GDM1 (cell line): ENCODE results near the gene B3GALT4.
"Not testable (repeated sequence)": the region's sequence is repeated elsewhere in the genome, so short reads cannot be mapped to it uniquely, and the experiment has no call there.

Experiments
- DNase-seq: peaks from one replicate; lab custom pipeline; 2025; lab: John Stamatoyannopoulos, UW

B3GALT4 gene

DNA sequence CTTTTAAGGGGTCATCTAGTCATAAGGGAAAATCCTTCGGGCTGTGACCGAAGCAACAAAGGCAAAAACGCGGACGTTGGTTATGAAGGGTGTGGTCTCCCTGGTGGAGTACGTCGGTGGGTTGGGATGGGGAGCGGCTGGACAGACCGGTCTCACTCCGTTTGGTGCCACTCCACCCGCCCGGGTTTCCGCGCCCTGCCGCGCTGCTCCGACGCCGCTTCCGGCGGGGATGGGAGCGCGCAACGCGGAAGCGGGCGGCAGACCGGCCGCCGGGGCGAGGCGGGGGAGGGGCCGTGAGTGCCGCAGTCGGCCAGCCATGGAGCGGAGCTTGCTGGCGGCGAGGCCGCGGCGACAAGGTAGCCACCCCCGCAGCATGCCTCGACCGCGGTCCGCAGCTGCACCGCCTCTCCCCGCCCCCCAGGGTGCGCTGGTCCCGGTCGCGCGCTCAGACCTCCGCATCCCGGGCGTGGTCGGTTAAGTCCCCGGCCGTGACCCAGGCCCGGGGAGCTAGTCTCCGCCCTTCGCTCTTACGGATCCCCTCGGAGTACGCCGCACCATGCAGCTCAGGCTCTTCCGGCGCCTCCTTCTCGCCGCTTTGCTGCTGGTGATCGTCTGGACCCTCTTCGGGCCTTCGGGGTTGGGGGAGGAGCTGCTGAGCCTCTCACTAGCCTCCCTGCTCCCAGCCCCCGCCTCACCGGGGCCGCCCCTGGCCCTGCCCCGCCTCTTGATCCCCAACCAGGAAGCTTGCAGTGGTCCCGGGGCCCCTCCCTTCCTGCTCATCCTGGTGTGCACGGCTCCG, at the start of gene B3GALT4:
Gene B3GALT4 (plus strand): TSS at position 260 of the 799 bp plus-strand sequence. CDS start 297 bp downstream, at position 557.
- no peak for DNase-seq

- no peak for DNase-seq
Measured at GRCh38 chr6:33235221-33235634, 41.7 kb upstream of the B3GALT4 start.

DNA sequence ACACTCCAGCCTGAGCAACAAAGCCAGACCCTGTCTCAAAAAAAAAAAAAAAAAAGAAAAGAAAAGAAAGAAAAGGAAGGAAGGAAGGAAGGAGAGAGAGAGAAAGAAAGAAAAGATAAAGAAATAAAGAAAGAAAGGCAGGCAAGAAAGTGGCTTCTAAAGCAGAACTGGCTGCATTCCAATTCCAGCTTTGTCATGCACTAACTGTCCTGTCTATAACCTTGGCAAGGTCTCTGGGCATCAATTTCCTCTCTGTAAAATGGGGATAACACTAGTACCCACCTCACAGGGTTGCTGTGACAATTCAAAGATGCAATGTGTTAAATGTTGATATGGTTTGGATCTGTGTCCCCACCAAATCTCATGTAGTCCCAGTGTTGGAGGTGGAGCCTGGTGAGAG, 40.6 kb upstream of the B3GALT4 start:
- DNase-seq, result no peak

DNA sequence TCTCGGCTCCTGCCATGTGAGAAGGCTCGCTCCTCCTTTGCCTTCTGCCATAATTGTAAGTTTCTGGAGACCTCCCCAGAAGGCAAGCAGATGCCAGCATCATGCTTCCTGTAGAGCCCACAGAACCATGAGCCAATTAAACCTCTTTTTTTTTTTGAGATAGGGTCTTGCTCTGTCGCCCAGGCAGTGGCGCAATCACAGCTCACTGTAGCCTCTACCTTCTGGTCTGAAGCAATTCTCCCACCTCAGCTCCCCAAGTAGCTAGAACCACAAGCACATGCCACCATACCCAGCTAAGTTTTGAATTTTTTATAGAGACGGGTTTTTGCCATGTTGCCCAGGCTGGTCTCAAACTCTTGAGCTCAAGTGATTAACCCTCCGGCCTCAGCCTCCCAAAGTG, 40.1 kb upstream of the B3GALT4 start:
- DNase-seq, result no peak

GRCh38 chr6:33237741-33238140, 39.2 kb upstream of the B3GALT4 start:
- DNase-seq, result no peak

GRCh38 chr6:33241968-33242367, 35.0 kb upstream of the B3GALT4 start:
- no peak for DNase-seq

DNA sequence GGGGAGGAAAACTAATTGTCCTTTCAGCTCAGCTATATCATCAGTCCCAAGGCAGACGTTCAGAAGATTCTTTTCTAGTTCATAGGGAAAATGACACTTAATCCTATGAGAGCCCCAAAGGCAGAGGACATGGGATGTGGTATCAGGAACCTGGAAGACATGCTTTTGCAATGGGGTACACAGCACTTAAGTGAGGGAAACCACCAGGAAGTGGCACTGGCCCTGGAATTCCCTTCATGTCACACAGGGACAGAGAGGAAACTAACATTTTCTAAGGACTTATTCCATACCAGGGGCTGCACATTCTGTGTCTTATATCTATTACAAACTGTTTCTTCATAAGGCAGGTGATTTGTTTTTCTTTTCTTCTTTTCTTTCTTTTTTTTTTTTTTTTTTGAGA, 33.4 kb upstream of the B3GALT4 start:
- no peak for DNase-seq

DNA sequence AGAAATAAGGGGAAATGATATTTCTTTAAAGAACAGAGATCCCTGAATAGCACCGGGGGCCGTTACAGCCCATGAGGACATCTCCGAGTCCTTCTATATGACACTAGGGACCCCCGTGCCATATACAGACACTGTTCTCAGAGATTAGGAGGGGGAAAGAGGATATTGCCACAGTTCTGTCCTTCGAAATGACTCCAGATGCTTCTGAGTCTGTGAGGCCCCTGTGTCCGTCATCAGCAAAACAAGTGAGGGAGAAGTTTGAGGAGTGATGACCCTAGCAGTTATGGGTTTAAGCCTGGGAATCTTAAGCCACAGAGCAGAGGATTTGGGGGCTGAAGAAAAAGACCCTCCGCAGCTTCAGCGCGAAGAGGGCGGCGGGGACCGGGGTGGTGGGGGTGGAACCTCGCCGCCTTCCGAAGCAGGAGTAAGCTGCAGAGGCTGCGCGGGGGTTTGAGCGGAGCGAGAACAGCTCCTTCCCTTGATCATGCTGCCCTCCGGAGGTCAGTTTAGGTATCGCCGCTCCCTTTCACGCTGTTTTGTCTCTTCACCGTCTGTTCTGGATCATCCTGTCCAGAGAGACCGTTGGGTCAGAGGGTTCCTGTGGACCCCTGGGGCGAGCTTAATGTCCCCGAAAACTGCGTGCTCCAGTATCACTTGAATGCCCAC, 28.8 kb upstream of the B3GALT4 start:
- peak; percentile 78 for DNase-seq

- DNase-seq, result no peak
Measured at GRCh38 chr6:33248643-33248931, 28.3 kb upstream of the B3GALT4 start.

- DNase-seq, result peak; percentile 99
Measured at GRCh38 chr6:33248932-33249731, 27.8 kb upstream of the B3GALT4 start.

- no peak for DNase-seq
Measured at GRCh38 chr6:33249732-33250630, 26.9 kb upstream of the B3GALT4 start.

DNA sequence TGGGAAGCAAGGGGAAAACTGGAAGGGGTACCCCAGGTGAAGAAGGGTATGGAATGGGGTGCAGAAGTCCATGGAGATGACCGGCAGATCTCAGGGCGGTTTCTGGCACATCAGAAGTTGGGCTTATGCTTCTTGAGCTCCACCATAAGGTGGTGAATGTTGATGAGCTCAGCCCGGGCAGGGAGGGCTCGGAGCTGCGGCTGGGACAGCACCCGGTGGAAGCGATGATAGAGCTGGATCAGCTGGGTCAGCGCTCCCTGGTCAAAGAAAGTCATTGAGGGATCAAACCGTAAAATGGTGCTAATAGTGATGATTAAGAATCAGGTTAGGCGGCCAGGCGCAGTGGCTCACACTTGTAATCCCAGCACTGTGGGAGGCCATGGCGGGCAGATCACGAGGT, 26.2 kb upstream of the B3GALT4 start:
- no peak for DNase-seq

GRCh38 chr6:33251395-33252012, 25.4 kb upstream of the B3GALT4 start:
- DNase-seq, result no peak

GRCh38 chr6:33252759-33253158, 24.2 kb upstream of the B3GALT4 start:
- no peak for DNase-seq

GRCh38 chr6:33254591-33254990, 22.3 kb upstream of the B3GALT4 start:
- no peak for DNase-seq

GRCh38 chr6:33259032-33259431, 17.9 kb upstream of the B3GALT4 start:
- DNase-seq, result no peak

DNA sequence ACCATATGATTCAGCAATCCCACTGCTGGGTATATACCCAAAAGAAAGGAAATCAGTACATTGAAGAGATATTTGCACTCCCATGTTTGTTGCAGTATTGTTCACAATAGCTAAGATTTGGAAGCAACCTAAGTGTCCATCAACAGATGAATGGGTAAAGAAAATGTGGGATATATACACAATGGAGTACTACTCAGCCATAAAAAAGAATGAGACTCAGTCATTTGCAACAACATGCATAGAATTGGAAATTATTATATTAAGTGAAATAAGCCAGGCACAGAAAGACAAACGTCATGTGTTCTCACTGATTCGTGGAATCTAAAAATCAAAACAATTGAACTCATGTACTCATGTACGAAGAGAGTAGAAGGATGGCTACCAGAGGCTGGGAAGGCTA, 14.4 kb upstream of the B3GALT4 start:
- not testable (repeated sequence) for DNase-seq

DNA sequence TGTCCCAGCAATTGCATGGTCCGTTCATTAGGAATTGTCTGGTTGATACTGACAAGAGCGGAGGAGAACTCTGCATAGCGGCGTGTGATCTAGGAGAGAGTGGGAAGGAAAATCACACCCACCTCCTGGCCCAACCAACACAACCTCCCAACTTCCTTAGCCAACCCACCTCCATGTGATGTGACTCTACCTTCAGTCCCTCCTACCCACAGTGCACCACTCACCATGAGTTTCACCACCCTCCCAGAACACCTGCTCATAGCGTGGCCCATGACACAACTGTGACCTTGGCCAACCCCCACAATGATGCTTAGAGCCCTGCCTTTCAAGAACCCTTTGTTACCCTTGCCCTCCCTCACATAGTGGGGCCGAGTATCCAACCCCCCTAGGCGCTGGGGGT, 12.9 kb upstream of the B3GALT4 start:
- DNase-seq, result no peak

GRCh38 chr6:33271117-33271467, 5.8 kb upstream of the B3GALT4 start:
- no peak for DNase-seq

DNA sequence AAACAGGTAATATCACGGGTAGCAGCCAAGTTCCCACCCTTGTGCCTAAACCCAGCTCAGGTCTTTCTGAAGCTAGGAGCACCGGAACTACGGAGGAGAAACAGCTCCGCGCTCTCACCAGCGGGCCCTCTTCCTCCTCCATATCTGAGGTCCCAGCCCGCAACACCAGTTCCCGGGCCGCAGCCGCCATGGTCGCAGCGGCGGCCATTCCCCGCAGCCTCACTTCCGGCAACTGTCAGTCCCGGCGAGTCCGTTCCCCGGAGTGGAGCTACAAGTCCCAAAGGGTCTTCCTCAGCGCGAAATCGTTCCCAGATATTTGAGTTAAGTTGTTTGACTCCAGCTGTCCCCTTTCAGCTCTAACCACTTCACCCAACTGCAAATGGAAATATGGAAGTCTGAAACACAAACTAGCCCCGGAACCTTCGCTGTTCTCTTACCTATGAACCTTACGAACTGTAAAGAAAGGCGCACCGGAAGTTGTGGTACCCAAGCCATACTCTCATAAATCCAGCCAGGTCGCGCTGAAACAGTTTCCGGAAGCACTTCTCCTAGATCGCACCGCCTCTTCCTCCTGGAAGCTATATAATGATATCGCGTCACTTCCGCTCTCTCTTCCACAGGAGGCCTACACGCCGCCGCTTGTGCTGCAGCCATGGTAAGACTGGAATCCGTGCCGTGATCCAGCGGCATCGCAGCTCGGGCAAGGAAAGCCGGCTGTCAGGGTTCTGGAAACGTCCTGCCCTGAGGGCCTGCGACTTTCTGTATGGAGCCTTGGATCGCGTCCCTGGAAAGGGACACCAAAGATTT, 5.3 kb upstream of the B3GALT4 start, which contains the start of the genes RPS18 and VPS52:
Gene RPS18 (plus strand): TSS at position 608 of the 807 bp plus-strand sequence. CDS start 45 bp downstream, at position 653.
Gene VPS52 (minus strand): TSS at position 409 of the 807 bp plus-strand sequence. CDS start 201 bp downstream, at position 208.
- DNase-seq, result peak; percentile 95
